Activated T-helper 17 cell treated with anti-CD3 and anti-CD28 coated beads, Interleukin-2, amount 50 U/mL, for 72 hours (primary cell): ENCODE measurements around the gene ARF1. TPM values are rescaled to one million over a fixed set of nuclear protein-coding genes. Genes with fewer than 3 reads are reported as not detected.
A peak's percentile ranks its signal among the peaks of the same experiment; 100 is the strongest.

Source experiments
- ATAC-seq: fragments of 150-1000 bp; cut with Tn5 transposase; replicated peaks from 2 replicates; pipeline ENCODE4 v1.10.0; 2021; ENCODE audit warnings: mild to moderate bottlenecking, moderate library complexity
- H3K27ac Mint-ChIP-seq: one replicate; pipeline ENCODE4 v1.8.0; 2022; ENCODE audit warnings: mixed read lengths
- H3K27me3 Mint-ChIP-seq: one replicate; pipeline ENCODE4 v1.8.0; 2022; ENCODE audit warnings: mixed read lengths
- H3K36me3 Mint-ChIP-seq: one replicate; pipeline ENCODE4 v1.8.0; 2022; ENCODE audit warnings: low read depth, mild to moderate bottlenecking, mixed read lengths
- H3K4me1 Mint-ChIP-seq: one replicate; pipeline ENCODE4 v1.8.0; 2022; ENCODE audit warnings: mixed read lengths
- H3K4me3 Mint-ChIP-seq: one replicate; pipeline ENCODE4 v1.8.0; 2022; ENCODE audit warnings: mild to moderate bottlenecking, mixed read lengths
- H3K9me3 Mint-ChIP-seq: one replicate; pipeline ENCODE4 v1.8.0; 2022; ENCODE audit warnings: mixed read lengths
- total RNA-seq, 2 donors: library from RNA; stranded (reverse); gene quantifications; one replicate each; pipeline ENCODE4 v1.2.3, GENCODE V29; 2022

Gene ARF1
- total RNA-seq, 2 donors from 2014 or later, result 288 to 364 TPM

DNA sequence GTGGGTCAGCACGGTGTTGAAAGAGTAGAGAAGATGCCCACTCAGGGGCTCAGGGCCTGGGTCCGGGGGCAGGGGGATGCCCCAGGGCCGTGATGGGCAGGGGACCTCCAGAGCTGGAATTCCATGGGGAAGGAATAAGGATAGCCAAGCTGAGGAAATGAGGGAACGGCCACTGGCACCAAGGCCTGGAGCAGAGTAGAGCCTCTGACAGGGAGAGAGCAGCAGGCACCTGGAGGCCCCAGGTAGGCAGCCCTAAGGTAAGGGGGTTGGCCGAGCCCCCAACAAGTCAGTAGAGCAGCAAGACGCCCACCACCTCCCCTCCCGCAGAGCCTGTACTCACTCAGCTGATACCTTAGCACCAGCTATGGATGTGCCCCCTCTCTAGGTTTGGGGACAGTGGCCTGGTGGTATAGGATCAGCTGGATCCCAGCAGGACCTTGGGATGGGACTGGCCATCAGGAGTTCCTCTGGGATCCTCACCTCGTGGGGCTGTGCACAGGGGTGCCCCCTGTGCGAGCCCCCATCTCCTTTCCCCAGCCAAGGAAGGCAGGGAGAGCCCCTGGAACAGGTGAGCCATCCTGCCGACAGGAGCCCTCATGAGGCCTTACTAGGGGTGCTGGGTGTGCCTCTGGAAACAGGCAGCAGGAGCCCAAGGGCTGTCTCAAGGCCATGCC lies 21.0 kb upstream of the ARF1 start:
- Mint-ChIP-seq H3K27me3 (peaks cover 11% of the 10 kb centered on the region), H3K4me3 (peak overlapping the region; percentile 70), H3K4me1 (peaks cover 10% of the 10 kb centered on the region), H3K9me3 (no peaks in the 10 kb centered on the region), H3K27ac (no peak overlapping the region), H3K36me3 (no peaks in the 10 kb centered on the region)
- ATAC-seq, result no peak

- Mint-ChIP-seq H3K4me1 (peaks cover 10% of the 10 kb centered on the region), H3K27me3 (peaks cover 14% of the 10 kb centered on the region), H3K9me3 (no peaks in the 10 kb centered on the region), H3K27ac (no peak overlapping the region), H3K4me3 (no peak overlapping the region), H3K36me3 (no peaks in the 10 kb centered on the region)
- no peak for ATAC-seq
Observed at GRCh38 chr1:228062085-228062791, 20.3 kb upstream of the ARF1 start.

DNA sequence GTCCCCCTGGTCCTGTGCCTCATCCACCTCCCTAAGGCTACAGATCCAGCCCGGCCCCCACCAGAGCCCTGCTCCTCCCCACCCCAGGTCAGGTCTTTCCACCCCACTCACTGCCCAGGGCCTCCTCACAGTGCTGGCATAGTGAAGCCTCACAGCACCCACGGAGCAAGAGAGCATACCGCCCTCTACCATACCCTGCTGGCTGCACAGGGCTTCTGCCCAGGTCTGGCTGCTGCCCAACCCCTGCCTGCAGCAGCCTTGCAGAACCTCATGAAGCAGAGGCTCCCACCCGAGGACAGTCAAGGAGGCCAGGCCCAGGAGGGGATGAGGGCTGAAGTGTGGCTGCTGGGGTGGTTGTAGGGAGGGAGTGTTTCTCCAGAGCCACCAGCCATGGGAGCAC lies 19.7 kb upstream of the ARF1 start:
- Mint-ChIP-seq H3K27ac (no peak overlapping the region), H3K27me3 (peaks cover 14% of the 10 kb centered on the region), H3K4me3 (no peak overlapping the region), H3K9me3 (no peaks in the 10 kb centered on the region), H3K4me1 (peaks cover 10% of the 10 kb centered on the region), H3K36me3 (no peaks in the 10 kb centered on the region)
- ATAC-seq, result no peak

DNA sequence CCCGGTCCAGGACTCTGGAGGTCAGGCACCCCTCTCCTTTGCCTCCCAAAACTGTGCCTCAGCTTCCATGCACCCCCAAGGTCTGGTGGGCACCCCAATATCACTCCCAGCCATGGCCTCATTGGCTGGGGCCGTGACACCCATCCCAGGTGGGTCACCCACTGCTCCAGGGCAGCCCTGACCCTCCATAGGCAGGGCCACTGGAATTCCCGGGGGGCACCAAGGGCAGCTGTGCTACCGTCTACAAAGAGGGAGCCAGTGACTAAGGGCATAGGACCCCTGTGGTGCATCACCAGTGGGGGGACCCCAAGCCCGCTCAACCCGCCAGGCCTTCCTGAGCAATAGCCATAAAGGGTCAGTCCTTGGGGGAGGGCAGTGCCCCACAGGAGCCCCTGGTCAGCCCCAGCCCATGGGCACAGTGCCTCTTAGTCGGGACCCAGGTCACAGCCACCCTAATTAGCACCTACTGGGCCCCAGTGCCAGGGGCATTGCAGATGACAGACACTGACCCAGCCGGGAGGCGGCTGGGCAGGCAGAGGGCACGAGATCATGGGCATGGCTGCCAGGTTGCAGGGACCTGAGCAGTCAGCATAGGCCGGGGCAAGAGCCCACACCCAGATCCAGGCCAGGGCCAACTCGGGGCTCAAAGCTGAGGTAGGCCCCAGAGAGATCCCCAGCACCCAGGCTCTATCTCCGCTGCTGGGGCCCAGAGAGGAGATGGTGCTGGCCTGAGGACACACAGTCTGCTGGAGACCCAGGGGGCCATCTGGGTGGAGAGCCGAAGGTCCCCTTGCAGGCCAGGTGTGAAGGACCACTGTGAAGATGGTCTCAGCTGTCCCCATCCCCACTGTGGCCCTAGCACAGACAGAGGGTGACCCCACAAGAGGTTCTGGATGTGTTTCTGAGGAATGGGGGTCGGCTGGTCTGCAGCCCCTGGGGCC lies 19.0 kb upstream of the ARF1 start:
- H3K27me3 Mint-ChIP-seq, result peaks cover 9% of the 10 kb centered on the region
- no peak overlapping the region for H3K4me3 Mint-ChIP-seq
- ATAC-seq, result no peak
- H3K4me1 Mint-ChIP-seq, result peaks cover 5% of the 10 kb centered on the region
- no peak overlapping the region for H3K27ac Mint-ChIP-seq
- H3K36me3 Mint-ChIP-seq, result no peaks in the 10 kb centered on the region
- no peaks in the 10 kb centered on the region for H3K9me3 Mint-ChIP-seq

DNA sequence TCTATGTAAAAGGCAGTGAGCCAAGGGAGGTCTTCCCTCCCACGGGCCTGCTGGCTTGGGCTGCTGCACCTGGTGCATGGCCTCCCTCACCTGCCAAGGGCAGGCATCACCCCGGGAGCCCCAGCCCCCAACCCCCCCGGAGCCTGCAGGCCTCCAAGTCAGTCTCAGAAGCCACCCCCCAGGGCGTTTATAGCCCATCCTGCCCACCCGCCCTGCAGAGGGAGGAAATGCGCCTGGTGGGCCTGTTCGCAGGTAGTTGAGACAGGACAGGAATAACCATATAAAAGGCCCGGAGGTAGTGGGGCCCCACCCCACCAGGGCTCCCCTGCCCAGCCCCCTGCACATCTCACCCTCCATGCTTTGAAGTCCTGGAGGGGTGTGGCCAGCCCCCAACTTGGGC lies 18.2 kb upstream of the ARF1 start:
- Mint-ChIP-seq H3K27me3 (peaks cover 9% of the 10 kb centered on the region), H3K4me3 (no peak overlapping the region), H3K9me3 (no peaks in the 10 kb centered on the region), H3K4me1 (peaks cover 5% of the 10 kb centered on the region), H3K36me3 (no peaks in the 10 kb centered on the region), H3K27ac (no peak overlapping the region)
- ATAC-seq, result no peak

- Mint-ChIP-seq H3K4me1 (peaks cover 5% of the 10 kb centered on the region), H3K36me3 (no peaks in the 10 kb centered on the region), H3K4me3 (no peak overlapping the region), H3K27me3 (peaks cover 9% of the 10 kb centered on the region), H3K27ac (no peak overlapping the region), H3K9me3 (no peaks in the 10 kb centered on the region)
- ATAC-seq, result no peak
Observed at GRCh38 chr1:228064741-228065542, 17.6 kb upstream of the ARF1 start.

GRCh38 chr1:228065543-228066347 lies 16.8 kb upstream of the ARF1 start:
- ATAC-seq, result no peak
- Mint-ChIP-seq H3K27ac (no peak overlapping the region), H3K36me3 (no peaks in the 10 kb centered on the region), H3K9me3 (no peaks in the 10 kb centered on the region), H3K4me1 (peaks cover 5% of the 10 kb centered on the region), H3K4me3 (no peak overlapping the region), H3K27me3 (peaks cover 9% of the 10 kb centered on the region)

- H3K9me3 Mint-ChIP-seq, result no peaks in the 10 kb centered on the region
- H3K27ac Mint-ChIP-seq, result no peak overlapping the region
- H3K4me3 Mint-ChIP-seq, result no peak overlapping the region
- ATAC-seq, result no peak
- H3K27me3 Mint-ChIP-seq, result peaks cover 3% of the 10 kb centered on the region
- H3K36me3 Mint-ChIP-seq, result no peaks in the 10 kb centered on the region
- no peaks in the 10 kb centered on the region for H3K4me1 Mint-ChIP-seq
Observed at GRCh38 chr1:228066416-228066815, 16.1 kb upstream of the ARF1 start.

- Mint-ChIP-seq H3K27me3 (peaks cover 3% of the 10 kb centered on the region), H3K27ac (no peak overlapping the region), H3K9me3 (no peaks in the 10 kb centered on the region), H3K4me3 (no peak overlapping the region), H3K36me3 (no peaks in the 10 kb centered on the region), H3K4me1 (no peaks in the 10 kb centered on the region)
- ATAC-seq, result no peak
Observed at GRCh38 chr1:228066891-228067654, 15.4 kb upstream of the ARF1 start.

- Mint-ChIP-seq H3K27me3 (peaks cover 3% of the 10 kb centered on the region), H3K36me3 (no peaks in the 10 kb centered on the region), H3K27ac (no peak overlapping the region), H3K9me3 (no peaks in the 10 kb centered on the region), H3K4me3 (no peak overlapping the region), H3K4me1 (no peaks in the 10 kb centered on the region)
- no peak for ATAC-seq
Observed at GRCh38 chr1:228068359-228068758, 14.1 kb upstream of the ARF1 start.

GRCh38 chr1:228070173-228070572 lies 12.3 kb upstream of the ARF1 start:
- Mint-ChIP-seq H3K4me3 (no peak overlapping the region), H3K27me3 (peaks cover 3% of the 10 kb centered on the region), H3K4me1 (no peaks in the 10 kb centered on the region), H3K9me3 (no peaks in the 10 kb centered on the region), H3K36me3 (no peaks in the 10 kb centered on the region), H3K27ac (no peak overlapping the region)
- ATAC-seq, result no peak

- no peaks in the 10 kb centered on the region for H3K4me1 Mint-ChIP-seq
- H3K27ac Mint-ChIP-seq, result no peak overlapping the region
- ATAC-seq, result no peak
- no peak overlapping the region for H3K4me3 Mint-ChIP-seq
- H3K36me3 Mint-ChIP-seq, result no peaks in the 10 kb centered on the region
- no peaks in the 10 kb centered on the region for H3K9me3 Mint-ChIP-seq
- H3K27me3 Mint-ChIP-seq, result peaks cover 3% of the 10 kb centered on the region
Observed at GRCh38 chr1:228070851-228071250, 11.7 kb upstream of the ARF1 start.
